GM23338 (cell line): ENCODE data around the gene MYLK2. TPM values are rescaled to one million over a fixed set of nuclear protein-coding genes. Genes with fewer than 3 reads are reported as not detected.

Experiments
- ATAC-seq: fragments of 200-7000 bp; cut with Tn5 transposase; 3 replicates; pipeline ENCODE4 v1.9.1; 2020
- DNase-seq: peaks from one replicate; pipeline ENCODE4 v3.0.0-alpha.2; 2015; ENCODE audit warnings: low spot score
- H2AFZ ChIP-seq: fragments of 200-600 bp; sonication (generic); 2 replicates; pipeline ENCODE4 v1.8.0; 2016; ENCODE audit warnings: antibody characterized with exemption, mild to moderate bottlenecking, moderate library complexity
- H3F3A ChIP-seq: fragments of 200-600 bp; sonication (generic); replicated peaks from 2 replicates; pipeline ENCODE4 v1.8.0; 2017; ENCODE audit warnings: antibody characterized with exemption, mixed run types, low read depth
- H3K27ac ChIP-seq: fragments of 200-600 bp; sonication (generic); 2 replicates; pipeline ENCODE4 v1.6.1; 2016; ENCODE audit warnings: low read depth
- H3K27me3 ChIP-seq: fragments of 200-600 bp; sonication (generic); 2 replicates; pipeline ENCODE4 v1.8.0; 2016; ENCODE audit warnings: mild to moderate bottlenecking, mixed run types, moderate library complexity; ENCODE audit not compliant: insufficient read depth
- H3K36me3 ChIP-seq: fragments of 200-600 bp; sonication (generic); 2 replicates; pipeline ENCODE4 v1.8.0; 2016; ENCODE audit warnings: mild to moderate bottlenecking; ENCODE audit not compliant: insufficient read depth
- H3K4me1 ChIP-seq: fragments of 200-600 bp; sonication (generic); 2 replicates; pipeline ENCODE4 v1.8.0; 2016; ENCODE audit warnings: mild to moderate bottlenecking, moderate library complexity; ENCODE audit not compliant: insufficient read depth
- H3K4me2 ChIP-seq: fragments of 200-600 bp; sonication (generic); 2 replicates; pipeline ENCODE4 v1.7.1; 2017; ENCODE audit warnings: mixed run types
- H3K4me3 ChIP-seq: fragments of 200-600 bp; sonication (generic); 2 replicates; pipeline ENCODE4 v1.6.1; 2016; ENCODE audit warnings: mixed run types
- H3K79me2 ChIP-seq: fragments of 200-600 bp; sonication (generic); replicated peaks from 2 replicates; pipeline ENCODE4 v1.8.0; 2017; ENCODE audit warnings: mild to moderate bottlenecking; ENCODE audit not compliant: insufficient read depth
- H3K9me2 ChIP-seq: fragments of 200-600 bp; sonication (generic); 2 replicates; pipeline ENCODE4 v1.8.0; 2017; ENCODE audit not compliant: insufficient read depth
- H4K20me1 ChIP-seq: fragments of 200-600 bp; sonication (generic); replicated peaks from 2 replicates; pipeline ENCODE4 v1.8.0; 2017; ENCODE audit warnings: mild to moderate bottlenecking; ENCODE audit not compliant: insufficient read depth
- H3K27ac Mint-ChIP-seq: 2 replicates; pipeline ENCODE4 v1.8.0; 2020; ENCODE audit warnings: inconsistent platforms, mild to moderate bottlenecking, moderate library complexity, mixed read lengths
- H3K27me3 Mint-ChIP-seq: 3 replicates; pipeline ENCODE4 v1.8.0; 2022; ENCODE audit warnings: low read depth, mild to moderate bottlenecking, moderate library complexity, mixed read lengths, inconsistent platforms; ENCODE audit not compliant: insufficient read depth, poor library complexity
- H3K36me3 Mint-ChIP-seq: 3 replicates; pipeline ENCODE4 v1.8.0; 2021; ENCODE audit warnings: low read depth, mild to moderate bottlenecking, inconsistent platforms, moderate library complexity, mixed read lengths
- H3K4me1 Mint-ChIP-seq: 3 replicates; pipeline ENCODE4 v1.8.0; 2020; ENCODE audit warnings: mild to moderate bottlenecking, inconsistent platforms, mixed read lengths
- H3K4me3 Mint-ChIP-seq: 3 replicates; pipeline ENCODE4 v1.8.0; 2021; ENCODE audit warnings: moderate library complexity, mild to moderate bottlenecking, inconsistent platforms, mixed read lengths
- H3K9me3 Mint-ChIP-seq: 3 replicates; pipeline ENCODE4 v1.8.0; 2020; ENCODE audit warnings: moderate library complexity, mild to moderate bottlenecking, inconsistent platforms, mixed read lengths
- CREB1 ChIP-seq: fragments of 250-450 bp; sonication (Bioruptor Pico); IDR thresholded peaks from 2 replicates; pipeline ENCODE4 v1.5.0; 2020; ENCODE audit warnings: low read depth, mild to moderate bottlenecking, moderate library complexity
- EZH2 ChIP-seq: fragments of 200-600 bp; sonication (generic); IDR thresholded peaks from one replicate; pipeline ENCODE4 v1.8.0; 2017; ENCODE audit warnings: antibody characterized with exemption, mild to moderate bottlenecking, low read depth; ENCODE audit not compliant: unreplicated experiment
- EZH2phosphoT487 ChIP-seq: fragments of 200-600 bp; sonication (generic); IDR thresholded peaks from one replicate; pipeline ENCODE4 v1.8.1; 2018; ENCODE audit warnings: antibody characterized with exemption; ENCODE audit not compliant: unreplicated experiment
- JUNB ChIP-seq: IDR thresholded peaks from one replicate; pipeline ENCODE4 v1.6.1; 2016; ENCODE audit warnings: antibody characterized with exemption; ENCODE audit not compliant: unreplicated experiment
- NANOG ChIP-seq: IDR thresholded peaks from 2 replicates; pipeline ENCODE4 v1.6.1; 2016; ENCODE audit warnings: antibody characterized with exemption, borderline replicate concordance
- POLR2AphosphoS5 ChIP-seq: IDR thresholded peaks from 2 replicates; pipeline ENCODE4 v1.6.1; 2016; ENCODE audit warnings: antibody characterized with exemption, low read depth
- STAT1 ChIP-seq: IDR thresholded peaks from one replicate; pipeline ENCODE4 v1.6.1; 2016; ENCODE audit warnings: antibody characterized with exemption; ENCODE audit not compliant: unreplicated experiment
- ZNF114 ChIP-seq: fragments of 250-450 bp; sonication (Bioruptor Pico); IDR thresholded peaks from 2 replicates; pipeline ENCODE4 v1.5.0; 2020; ENCODE audit warnings: mild to moderate bottlenecking, moderate library complexity
- ZNF331 ChIP-seq: fragments of 250-450 bp; sonication (Bioruptor Pico); IDR thresholded peaks from 2 replicates; pipeline ENCODE4 v1.5.0; 2020; ENCODE audit warnings: low read depth, mild to moderate bottlenecking, moderate library complexity
- polyA plus RNA-seq: library from polyadenylated mRNA; unstranded; fragments of >200 nt; fragmentation: Nextera tagmentation; extraction: Ambion mirVana; gene quantifications from 2 replicates; pipeline ENCODE4 v1.2.1, GENCODE V29; 2016
- total RNA-seq: library from RNA; depleted of rRNA; stranded (reverse); fragments of >200 nt; shearing (Covaris generic); gene quantifications from 2 replicates; pipeline ENCODE4 v1.2.3, GENCODE V29; 2014
- TF ChIP-seq, protein P1 (sequence below): IDR thresholded peaks from one replicate; pipeline ENCODE4 v1.6.1; 2018; ENCODE audit warnings: antibody characterized with exemption; ENCODE audit not compliant: unreplicated experiment
- TF ChIP-seq, protein P2 (sequence below): IDR thresholded peaks from 2 replicates; pipeline ENCODE4 v1.6.1; 2016; ENCODE audit warnings: antibody characterized with exemption
- TF ChIP-seq, protein P3 (sequence below), 2 experiments: fragments of 200-600 bp in 1 of 2; sonication (generic) in 1 of 2; conservative IDR thresholded peaks; 2 replicates each; pipeline versions ENCODE4 v1.5.1 to v1.6.1; 2016 to 2017; ENCODE audit warnings: antibody characterized with exemption in 2 of 2, low read depth in 2 of 2, mild to moderate bottlenecking in 2 of 2, moderate library complexity in 1 of 2
- TF ChIP-seq, protein P4 (sequence below): fragments of 250-450 bp; sonication (Bioruptor Pico); IDR thresholded peaks from 2 replicates; pipeline ENCODE4 v1.5.0; 2020; ENCODE audit warnings: mild to moderate bottlenecking, moderate library complexity

MYLK2 gene
- total and polyA plus RNA-seq, 2 experiments from 2014 or later: 0.21 to 0.28 TPM

DNA sequence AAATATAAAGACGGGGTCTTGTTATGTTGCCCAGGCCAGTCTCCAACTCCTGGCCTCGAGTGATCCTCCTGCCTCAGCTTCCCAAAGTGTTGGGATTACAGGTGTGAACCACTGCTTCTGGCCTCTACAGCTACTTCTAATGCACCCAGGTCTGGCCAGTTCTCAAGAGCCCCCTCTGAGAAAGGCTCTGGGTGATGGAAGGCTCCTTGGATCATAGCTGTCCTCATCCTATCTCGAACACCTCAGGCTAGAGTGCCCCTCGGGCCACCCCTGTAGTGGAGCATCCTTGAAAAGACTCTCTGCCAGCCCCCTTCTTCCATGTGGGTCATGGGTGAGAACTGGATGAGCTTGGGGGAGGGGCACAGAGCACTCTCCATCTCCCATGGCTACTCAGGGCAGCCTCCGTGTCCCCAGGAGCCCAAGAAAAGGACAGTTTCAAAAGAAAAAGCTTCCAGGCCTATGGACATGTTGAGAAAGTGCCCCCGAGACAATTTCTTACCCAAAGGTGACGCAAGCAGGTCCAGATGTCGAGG lies 714 bp upstream of the MYLK2 start:
- DNase-seq (no peak), ATAC-seq (no peak)

More for the DNA sequence above, 714 bp upstream of the MYLK2 start:
- Histone ChIP-seq H4K20me1 (no peaks in the 10 kb centered on the region; the same call in 1 of the 2 replicates), H3K27me3 (no peaks in the 10 kb centered on the region), H3K4me2 (no peak overlapping the region), H3K27ac (no peak overlapping the region), H3K4me3 (no peak overlapping the region), H2AFZ (no peak overlapping the region), H3K9me2 (no peaks in the 10 kb centered on the region), H3F3A (0 out of 2 replicates have a peak, but pooled peaks cover 10% of the 10 kb centered on the region), H3K36me3 (no peaks in the 10 kb centered on the region), H3K4me1 (peaks cover 13% of the 10 kb centered on the region), H3K79me2 (no peaks in the 10 kb centered on the region)
- Mint-ChIP-seq H3K4me3 (no peak overlapping the region), H3K4me1 (peaks cover 12% of the 10 kb centered on the region), H3K27ac (no peak overlapping the region), H3K36me3 (no peaks in the 10 kb centered on the region), H3K9me3 (no peaks in the 10 kb centered on the region), H3K27me3 (peaks cover 7% of the 10 kb centered on the region)
- TF ChIP-seq POLR2AphosphoS5 (no peak), STAT1 (no peak), CREB1 (no peak), EZH2 (no peak), ZNF331 (no peak), JUNB (no peak), ZNF114 (CRISPR knock-in tag) (no peak), NANOG (no peak), EZH2phosphoT487 (no peak)
- TF ChIP-seq, protein P1, sequence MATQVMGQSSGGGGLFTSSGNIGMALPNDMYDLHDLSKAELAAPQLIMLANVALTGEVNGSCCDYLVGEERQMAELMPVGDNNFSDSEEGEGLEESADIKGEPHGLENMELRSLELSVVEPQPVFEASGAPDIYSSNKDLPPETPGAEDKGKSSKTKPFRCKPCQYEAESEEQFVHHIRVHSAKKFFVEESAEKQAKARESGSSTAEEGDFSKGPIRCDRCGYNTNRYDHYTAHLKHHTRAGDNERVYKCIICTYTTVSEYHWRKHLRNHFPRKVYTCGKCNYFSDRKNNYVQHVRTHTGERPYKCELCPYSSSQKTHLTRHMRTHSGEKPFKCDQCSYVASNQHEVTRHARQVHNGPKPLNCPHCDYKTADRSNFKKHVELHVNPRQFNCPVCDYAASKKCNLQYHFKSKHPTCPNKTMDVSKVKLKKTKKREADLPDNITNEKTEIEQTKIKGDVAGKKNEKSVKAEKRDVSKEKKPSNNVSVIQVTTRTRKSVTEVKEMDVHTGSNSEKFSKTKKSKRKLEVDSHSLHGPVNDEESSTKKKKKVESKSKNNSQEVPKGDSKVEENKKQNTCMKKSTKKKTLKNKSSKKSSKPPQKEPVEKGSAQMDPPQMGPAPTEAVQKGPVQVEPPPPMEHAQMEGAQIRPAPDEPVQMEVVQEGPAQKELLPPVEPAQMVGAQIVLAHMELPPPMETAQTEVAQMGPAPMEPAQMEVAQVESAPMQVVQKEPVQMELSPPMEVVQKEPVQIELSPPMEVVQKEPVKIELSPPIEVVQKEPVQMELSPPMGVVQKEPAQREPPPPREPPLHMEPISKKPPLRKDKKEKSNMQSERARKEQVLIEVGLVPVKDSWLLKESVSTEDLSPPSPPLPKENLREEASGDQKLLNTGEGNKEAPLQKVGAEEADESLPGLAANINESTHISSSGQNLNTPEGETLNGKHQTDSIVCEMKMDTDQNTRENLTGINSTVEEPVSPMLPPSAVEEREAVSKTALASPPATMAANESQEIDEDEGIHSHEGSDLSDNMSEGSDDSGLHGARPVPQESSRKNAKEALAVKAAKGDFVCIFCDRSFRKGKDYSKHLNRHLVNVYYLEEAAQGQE: no peak
- TF ChIP-seq, protein P2, sequence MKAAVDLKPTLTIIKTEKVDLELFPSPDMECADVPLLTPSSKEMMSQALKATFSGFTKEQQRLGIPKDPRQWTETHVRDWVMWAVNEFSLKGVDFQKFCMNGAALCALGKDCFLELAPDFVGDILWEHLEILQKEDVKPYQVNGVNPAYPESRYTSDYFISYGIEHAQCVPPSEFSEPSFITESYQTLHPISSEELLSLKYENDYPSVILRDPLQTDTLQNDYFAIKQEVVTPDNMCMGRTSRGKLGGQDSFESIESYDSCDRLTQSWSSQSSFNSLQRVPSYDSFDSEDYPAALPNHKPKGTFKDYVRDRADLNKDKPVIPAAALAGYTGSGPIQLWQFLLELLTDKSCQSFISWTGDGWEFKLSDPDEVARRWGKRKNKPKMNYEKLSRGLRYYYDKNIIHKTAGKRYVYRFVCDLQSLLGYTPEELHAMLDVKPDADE: no peak
- TF ChIP-seq, protein P3, sequence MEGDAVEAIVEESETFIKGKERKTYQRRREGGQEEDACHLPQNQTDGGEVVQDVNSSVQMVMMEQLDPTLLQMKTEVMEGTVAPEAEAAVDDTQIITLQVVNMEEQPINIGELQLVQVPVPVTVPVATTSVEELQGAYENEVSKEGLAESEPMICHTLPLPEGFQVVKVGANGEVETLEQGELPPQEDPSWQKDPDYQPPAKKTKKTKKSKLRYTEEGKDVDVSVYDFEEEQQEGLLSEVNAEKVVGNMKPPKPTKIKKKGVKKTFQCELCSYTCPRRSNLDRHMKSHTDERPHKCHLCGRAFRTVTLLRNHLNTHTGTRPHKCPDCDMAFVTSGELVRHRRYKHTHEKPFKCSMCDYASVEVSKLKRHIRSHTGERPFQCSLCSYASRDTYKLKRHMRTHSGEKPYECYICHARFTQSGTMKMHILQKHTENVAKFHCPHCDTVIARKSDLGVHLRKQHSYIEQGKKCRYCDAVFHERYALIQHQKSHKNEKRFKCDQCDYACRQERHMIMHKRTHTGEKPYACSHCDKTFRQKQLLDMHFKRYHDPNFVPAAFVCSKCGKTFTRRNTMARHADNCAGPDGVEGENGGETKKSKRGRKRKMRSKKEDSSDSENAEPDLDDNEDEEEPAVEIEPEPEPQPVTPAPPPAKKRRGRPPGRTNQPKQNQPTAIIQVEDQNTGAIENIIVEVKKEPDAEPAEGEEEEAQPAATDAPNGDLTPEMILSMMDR (conservative IDR thresholded peaks at IDR 0.05; ENCODE audit: low read depth in 2 of 2): no peak
- TF ChIP-seq, protein P4, sequence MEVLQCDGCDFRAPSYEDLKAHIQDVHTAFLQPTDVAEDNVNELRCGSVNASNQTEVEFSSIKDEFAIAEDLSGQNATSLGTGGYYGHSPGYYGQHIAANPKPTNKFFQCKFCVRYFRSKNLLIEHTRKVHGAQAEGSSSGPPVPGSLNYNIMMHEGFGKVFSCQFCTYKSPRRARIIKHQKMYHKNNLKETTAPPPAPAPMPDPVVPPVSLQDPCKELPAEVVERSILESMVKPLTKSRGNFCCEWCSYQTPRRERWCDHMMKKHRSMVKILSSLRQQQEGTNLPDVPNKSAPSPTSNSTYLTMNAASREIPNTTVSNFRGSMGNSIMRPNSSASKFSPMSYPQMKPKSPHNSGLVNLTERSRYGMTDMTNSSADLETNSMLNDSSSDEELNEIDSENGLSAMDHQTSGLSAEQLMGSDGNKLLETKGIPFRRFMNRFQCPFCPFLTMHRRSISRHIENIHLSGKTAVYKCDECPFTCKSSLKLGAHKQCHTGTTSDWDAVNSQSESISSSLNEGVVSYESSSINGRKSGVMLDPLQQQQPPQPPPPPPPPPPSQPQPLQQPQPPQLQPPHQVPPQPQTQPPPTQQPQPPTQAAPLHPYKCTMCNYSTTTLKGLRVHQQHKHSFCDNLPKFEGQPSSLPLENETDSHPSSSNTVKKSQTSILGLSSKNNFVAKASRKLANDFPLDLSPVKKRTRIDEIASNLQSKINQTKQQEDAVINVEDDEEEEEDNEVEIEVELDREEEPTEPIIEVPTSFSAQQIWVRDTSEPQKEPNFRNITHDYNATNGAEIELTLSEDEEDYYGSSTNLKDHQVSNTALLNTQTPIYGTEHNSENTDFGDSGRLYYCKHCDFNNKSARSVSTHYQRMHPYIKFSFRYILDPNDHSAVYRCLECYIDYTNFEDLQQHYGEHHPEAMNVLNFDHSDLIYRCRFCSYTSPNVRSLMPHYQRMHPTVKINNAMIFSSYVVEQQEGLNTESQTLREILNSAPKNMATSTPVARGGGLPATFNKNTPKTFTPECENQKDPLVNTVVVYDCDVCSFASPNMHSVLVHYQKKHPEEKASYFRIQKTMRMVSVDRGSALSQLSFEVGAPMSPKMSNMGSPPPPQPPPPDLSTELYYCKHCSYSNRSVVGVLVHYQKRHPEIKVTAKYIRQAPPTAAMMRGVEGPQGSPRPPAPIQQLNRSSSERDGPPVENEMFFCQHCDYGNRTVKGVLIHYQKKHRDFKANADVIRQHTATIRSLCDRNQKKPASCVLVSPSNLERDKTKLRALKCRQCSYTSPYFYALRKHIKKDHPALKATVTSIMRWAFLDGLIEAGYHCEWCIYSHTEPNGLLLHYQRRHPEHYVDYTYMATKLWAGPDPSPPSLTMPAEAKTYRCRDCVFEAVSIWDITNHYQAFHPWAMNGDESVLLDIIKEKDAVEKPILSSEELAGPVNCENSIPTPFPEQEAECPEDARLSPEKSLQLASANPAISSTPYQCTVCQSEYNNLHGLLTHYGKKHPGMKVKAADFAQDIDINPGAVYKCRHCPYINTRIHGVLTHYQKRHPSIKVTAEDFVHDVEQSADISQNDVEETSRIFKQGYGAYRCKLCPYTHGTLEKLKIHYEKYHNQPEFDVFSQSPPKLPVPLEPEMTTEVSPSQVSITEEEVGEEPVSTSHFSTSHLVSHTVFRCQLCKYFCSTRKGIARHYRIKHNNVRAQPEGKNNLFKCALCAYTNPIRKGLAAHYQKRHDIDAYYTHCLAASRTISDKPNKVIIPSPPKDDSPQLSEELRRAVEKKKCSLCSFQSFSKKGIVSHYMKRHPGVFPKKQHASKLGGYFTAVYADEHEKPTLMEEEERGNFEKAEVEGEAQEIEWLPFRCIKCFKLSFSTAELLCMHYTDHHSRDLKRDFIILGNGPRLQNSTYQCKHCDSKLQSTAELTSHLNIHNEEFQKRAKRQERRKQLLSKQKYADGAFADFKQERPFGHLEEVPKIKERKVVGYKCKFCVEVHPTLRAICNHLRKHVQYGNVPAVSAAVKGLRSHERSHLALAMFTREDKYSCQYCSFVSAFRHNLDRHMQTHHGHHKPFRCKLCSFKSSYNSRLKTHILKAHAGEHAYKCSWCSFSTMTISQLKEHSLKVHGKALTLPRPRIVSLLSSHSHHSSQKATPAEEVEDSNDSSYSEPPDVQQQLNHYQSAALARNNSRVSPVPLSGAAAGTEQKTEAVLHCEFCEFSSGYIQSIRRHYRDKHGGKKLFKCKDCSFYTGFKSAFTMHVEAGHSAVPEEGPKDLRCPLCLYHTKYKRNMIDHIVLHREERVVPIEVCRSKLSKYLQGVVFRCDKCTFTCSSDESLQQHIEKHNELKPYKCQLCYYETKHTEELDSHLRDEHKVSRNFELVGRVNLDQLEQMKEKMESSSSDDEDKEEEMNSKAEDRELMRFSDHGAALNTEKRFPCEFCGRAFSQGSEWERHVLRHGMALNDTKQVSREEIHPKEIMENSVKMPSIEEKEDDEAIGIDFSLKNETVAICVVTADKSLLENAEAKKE (CRISPR knock-in tag): no peak
